Chondrocyte (in vitro differentiated cells): ENCODE results near the gene PGGT1B. TPM values are rescaled to one million over a fixed set of nuclear protein-coding genes. Genes with fewer than 3 reads are reported as not detected.

ENCODE experiments used
- DNase-seq: peaks from one replicate; pipeline ENCODE4 v3.0.0; 2021; ENCODE audit warnings: mixed read lengths, low spot score
- H3K27ac Mint-ChIP-seq: one replicate; pipeline ENCODE4 v1.8.0; 2021; ENCODE audit warnings: mild to moderate bottlenecking, moderate library complexity, mixed read lengths; ENCODE audit not compliant: unreplicated experiment
- H3K27me3 Mint-ChIP-seq: 2 replicates; pipeline ENCODE4 v1.8.0; 2021; ENCODE audit warnings: low read depth, mixed read lengths
- H3K36me3 Mint-ChIP-seq: 2 replicates; pipeline ENCODE4 v1.8.0; 2021; ENCODE audit warnings: low read depth, mixed read lengths
- H3K4me1 Mint-ChIP-seq: 2 replicates; pipeline ENCODE4 v1.8.0; 2021; ENCODE audit warnings: low read depth, mild to moderate bottlenecking, mixed read lengths
- H3K4me3 Mint-ChIP-seq: one replicate; pipeline ENCODE4 v1.8.0; 2021; ENCODE audit warnings: mild to moderate bottlenecking, moderate library complexity, mixed read lengths; ENCODE audit not compliant: unreplicated experiment
- H3K9me3 Mint-ChIP-seq: 2 replicates; pipeline ENCODE4 v1.8.0; 2021; ENCODE audit warnings: low read depth, mixed read lengths
- CTCF ChIP-seq: fragments of 200-600 bp; sonication (generic); IDR thresholded peaks from 2 replicates; pipeline ENCODE4 v1.5.0; 2021; ENCODE audit warnings: antibody characterized with exemption, mild to moderate bottlenecking, moderate library complexity
- total RNA-seq: library from RNA; stranded (reverse); gene quantifications from 3 replicates; pipeline ENCODE4 v1.2.1, GENCODE V29; 2021

Gene PGGT1B
- total RNA-seq, 1 donor from 2014 or later: 38.2 TPM

- DNase-seq: no peak
- H3K36me3 Mint-ChIP-seq: peaks cover 7% of the 10 kb centered on the region
- TF ChIP-seq CTCF: no peak
Observed at GRCh38 chr5:115289104-115289503, 26.4 kb upstream of the PGGT1B start.

GRCh38 chr5:115284021-115284420 lies 21.3 kb upstream of the PGGT1B start:
- Mint-ChIP-seq H3K9me3 (no peaks in the 10 kb centered on the region), H3K27ac (no peak overlapping the region), H3K36me3 (no peaks in the 10 kb centered on the region), H3K4me3 (no peak overlapping the region), H3K4me1 (peaks cover 9% of the 10 kb centered on the region), H3K27me3 (no peaks in the 10 kb centered on the region)
- no peak for DNase-seq
- no peak for TF ChIP-seq CTCF

More at GRCh38 chr5:115289104-115289503, 26.4 kb upstream of the PGGT1B start:
- no peaks in the 10 kb centered on the region for H3K27me3 Mint-ChIP-seq
- no peak overlapping the region for H3K27ac Mint-ChIP-seq
- no peak overlapping the region for H3K4me3 Mint-ChIP-seq
- H3K4me1 Mint-ChIP-seq: peaks cover 12% of the 10 kb centered on the region
- H3K9me3 Mint-ChIP-seq: peaks cover 18% of the 10 kb centered on the region

- no peaks in the 10 kb centered on the region for H3K9me3 Mint-ChIP-seq
- peaks cover 9% of the 10 kb centered on the region for H3K4me1 Mint-ChIP-seq
- H3K4me3 Mint-ChIP-seq: no peak overlapping the region
- H3K36me3 Mint-ChIP-seq: no peaks in the 10 kb centered on the region
- no peaks in the 10 kb centered on the region for H3K27me3 Mint-ChIP-seq
- no peak for DNase-seq
- no peak for TF ChIP-seq CTCF
- no peak overlapping the region for H3K27ac Mint-ChIP-seq
Observed at GRCh38 chr5:115282131-115282530, 19.5 kb upstream of the PGGT1B start.

- TF ChIP-seq CTCF: no peak
- DNase-seq: no peak
- no peak overlapping the region for H3K4me3 Mint-ChIP-seq
- H3K9me3 Mint-ChIP-seq: no peaks in the 10 kb centered on the region
- H3K27me3 Mint-ChIP-seq: no peaks in the 10 kb centered on the region
- no peaks in the 10 kb centered on the region for H3K4me1 Mint-ChIP-seq
- peaks cover 19% of the 10 kb centered on the region for H3K36me3 Mint-ChIP-seq
- H3K27ac Mint-ChIP-seq: no peak overlapping the region
Observed at GRCh38 chr5:115274584-115274983, 11.9 kb upstream of the PGGT1B start.

GRCh38 chr5:115272297-115272958 lies 9.8 kb upstream of the PGGT1B start:
- Mint-ChIP-seq H3K9me3 (no peaks in the 10 kb centered on the region), H3K27me3 (no peaks in the 10 kb centered on the region), H3K4me1 (no peaks in the 10 kb centered on the region), H3K27ac (no peak overlapping the region), H3K4me3 (no peak overlapping the region), H3K36me3 (peaks cover 19% of the 10 kb centered on the region)
- no peak for DNase-seq
- no peak for TF ChIP-seq CTCF
